ENCODE data around the gene IL17RA.

The IL17RA gene

GRCh38 chr22:17158568-17159503, 74.0 kb downstream of the IL17RA start, which contains the start of gene HDHD5:
HDHD5 (minus strand) TSS chr22:17159277; CDS start chr22:17159251, 26 bp downstream.
- peak; percentile 87 for DNase-seq

- DNase-seq: peak; percentile 66
These were observed 74.7 kb downstream of the IL17RA start for GRCh38 chr22:17159504-17159951.

- DNase-seq: no peak
These were observed 77.2 kb downstream of the IL17RA start for GRCh38 chr22:17161991-17162390.

- no peak for DNase-seq
These were observed 77.9 kb downstream of the IL17RA start for GRCh38 chr22:17162731-17163130.

- DNase-seq: no peak
These were observed 79.7 kb downstream of the IL17RA start for GRCh38 chr22:17164392-17165024.

Measured in activated CD4-positive, CD25-positive, alpha-beta regulatory T cell treated with anti-CD3 and anti-CD28 coated beads, Interleukin-2, amount 50 U/mL, for 72 hours (primary cell).